ELR (cell line): ENCODE measurements around the gene BEND5.

ENCODE experiments used
- DNase-seq: peaks from one replicate; pipeline ENCODE4 v3.0.0-alpha.2; 2015; ENCODE audit warnings: low read depth

BEND5 gene

DNA sequence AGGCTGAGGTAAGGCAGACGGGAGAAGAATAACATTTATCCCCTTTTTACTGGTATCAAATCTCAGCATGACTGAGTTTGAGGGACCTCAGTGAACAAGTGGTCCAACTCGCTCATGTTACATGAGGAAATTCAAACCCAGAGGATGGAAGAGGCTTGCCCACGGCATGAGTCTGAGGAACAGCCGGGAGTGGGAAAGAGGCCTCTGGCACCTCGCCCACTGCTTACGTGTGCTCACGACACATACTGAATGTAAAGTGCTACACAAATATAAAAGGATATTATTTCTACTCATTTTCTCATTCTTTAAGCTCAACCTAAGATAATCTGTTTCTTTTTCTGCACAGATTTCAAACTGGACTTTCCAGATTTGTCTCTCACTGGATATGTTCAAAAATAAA, 14.7 kb downstream of the BEND5 start:
- DNase-seq: no peak

- no peak for DNase-seq
These were observed 15.3 kb downstream of the BEND5 start for GRCh38 chr1:48761411-48761810.

GRCh38 chr1:48760857-48761256, 15.8 kb downstream of the BEND5 start:
- DNase-seq: no peak

- DNase-seq: no peak
These were observed 17.7 kb downstream of the BEND5 start for GRCh38 chr1:48758976-48759375.

GRCh38 chr1:48757363-48757762, 19.3 kb downstream of the BEND5 start:
- DNase-seq: no peak

DNA sequence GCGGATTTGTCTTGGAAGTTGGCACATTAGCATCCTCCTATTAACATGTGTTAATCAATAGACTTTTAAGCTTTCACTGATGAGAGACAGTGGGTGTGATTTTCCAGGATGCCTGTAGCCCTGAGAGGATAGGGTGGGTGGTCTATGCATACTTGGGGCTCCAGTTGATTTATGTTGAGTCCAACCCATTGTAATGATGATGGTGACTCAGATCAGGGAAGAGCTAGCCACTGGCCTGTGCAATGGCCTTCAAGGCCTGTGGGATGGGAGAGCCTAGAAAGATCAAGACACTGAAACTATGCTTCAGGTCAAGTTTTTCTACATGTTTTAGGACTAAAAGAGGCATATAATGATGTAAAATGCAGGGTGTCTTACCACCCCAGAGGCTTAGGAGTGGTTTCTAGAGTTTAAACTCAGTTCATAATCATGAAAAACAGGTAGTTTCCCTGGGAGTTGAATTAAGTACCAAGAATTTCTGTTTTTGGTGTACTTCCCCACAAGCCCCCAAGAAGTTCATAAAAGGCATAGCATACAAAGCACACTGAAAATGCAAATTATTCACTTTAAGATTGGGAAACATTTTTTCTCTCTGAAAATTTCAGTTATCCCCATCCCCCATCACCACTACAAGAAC, 19.9 kb downstream of the BEND5 start:
- DNase-seq: no peak

DNA sequence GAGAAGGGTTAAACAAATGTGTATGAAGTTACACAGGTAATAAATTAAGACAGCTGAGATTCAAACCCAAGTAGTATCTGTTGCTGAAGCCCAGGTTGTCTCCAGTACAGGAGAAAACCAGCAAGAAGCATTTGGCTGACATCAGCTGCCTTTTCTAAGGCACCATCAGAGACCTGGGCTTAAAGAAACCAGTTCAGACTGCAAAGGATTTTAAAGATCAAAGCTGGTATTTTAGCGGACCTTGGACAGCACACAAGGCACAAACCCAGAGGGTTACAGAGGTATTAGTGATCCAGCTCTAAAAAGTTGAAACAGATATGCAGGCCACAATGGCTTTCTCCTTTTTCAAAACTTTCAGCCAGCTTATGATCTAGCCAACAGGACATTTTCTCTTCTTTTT, 23.4 kb downstream of the BEND5 start:
- DNase-seq: no peak

DNA sequence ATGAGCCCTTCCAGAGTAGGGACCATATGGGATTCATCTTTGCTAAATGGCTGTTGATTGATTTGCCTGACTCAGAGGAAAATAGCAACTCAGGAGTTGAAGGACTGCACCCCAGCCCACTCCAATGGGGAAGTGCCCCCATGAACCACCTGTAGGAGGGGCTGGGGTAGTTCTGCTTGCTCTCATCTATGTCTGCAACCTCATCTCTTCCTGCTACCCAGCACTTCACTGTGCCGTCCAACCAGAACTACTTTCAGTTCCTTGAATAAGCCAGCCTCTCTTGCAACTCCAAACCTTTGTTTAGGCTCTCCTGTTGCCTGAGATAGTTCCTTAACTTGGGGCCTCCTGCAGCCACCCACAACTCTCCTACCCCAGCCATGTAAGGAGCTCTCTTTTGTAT, 26.6 kb downstream of the BEND5 start:
- DNase-seq: no peak

DNA sequence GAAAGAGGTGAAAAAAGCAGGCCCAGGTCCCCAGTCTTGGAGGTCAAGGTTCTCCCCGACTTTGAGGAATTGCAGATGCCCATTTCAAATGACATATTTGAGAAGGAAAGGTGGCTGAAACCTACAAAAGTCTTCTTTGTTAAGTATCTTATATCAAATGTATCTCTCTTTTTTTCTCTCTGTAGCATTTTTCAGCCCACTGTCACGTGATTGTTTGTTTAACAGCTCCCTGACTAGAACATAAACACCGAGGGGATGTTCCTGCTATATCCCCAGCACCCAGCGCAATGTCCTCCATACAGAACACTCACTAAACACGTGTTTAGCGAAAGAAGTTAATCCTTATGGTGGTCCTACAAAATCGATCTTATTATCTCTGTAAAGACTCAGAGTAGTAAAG, 27.6 kb downstream of the BEND5 start:
- DNase-seq: no peak

DNA sequence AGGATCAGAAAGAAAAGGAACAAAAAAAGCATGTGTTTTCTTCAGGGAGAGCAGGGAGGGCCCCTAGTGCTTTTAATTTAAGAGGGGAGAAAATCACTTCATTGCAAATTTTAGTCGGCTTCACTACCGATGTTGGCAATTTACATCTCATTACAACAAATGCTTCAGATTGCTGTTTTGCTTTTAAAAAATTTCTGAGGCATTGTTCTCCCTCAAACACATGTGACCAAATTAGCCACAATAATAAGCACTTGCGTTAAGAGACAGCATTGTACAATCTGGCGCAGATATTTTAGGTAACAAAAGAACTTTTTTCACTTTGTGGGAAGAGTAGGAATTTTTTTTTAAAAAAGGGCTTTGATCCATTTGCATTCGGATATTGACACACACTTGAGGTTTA, 29.8 kb downstream of the BEND5 start:
- DNase-seq: no peak

DNA sequence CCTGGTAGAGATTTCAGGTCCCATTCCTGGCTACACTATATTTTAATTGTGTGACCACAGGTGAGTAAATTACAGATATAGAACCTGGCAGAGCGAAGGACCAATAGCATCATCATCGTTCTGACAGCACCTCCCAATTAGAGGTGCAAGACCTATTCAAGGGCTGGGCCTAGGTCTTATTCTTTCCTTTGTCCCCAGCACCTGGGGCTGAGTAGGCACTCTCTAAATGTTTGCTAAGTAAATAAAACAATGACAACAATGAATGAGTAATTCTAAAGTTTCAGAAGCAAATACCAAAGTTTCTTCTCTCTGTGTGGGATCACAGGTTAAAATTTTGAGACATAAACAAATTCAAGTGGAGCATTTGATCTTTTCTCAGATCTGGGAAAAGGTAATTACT, 32.7 kb downstream of the BEND5 start:
- DNase-seq: no peak

DNA sequence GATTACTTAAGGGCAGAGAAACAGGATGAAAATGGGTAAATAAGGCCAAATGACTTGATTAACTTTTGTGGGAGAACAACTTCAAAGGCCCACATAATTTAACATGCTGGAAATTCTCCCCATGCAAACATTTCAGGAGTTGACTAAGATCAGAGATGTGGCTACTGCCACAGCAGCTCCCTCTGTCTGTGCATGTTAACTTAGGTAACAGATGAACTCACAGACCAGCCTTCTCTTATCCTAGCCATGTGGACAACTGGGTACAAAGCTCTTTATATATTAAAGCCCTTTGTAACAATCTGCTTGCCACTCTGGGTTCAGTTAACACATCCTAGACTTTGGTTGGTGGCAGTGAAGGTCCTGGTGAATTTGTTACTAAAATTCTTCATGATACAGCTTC, 33.2 kb downstream of the BEND5 start:
- no peak for DNase-seq

- no peak for DNase-seq
These were observed 35.3 kb downstream of the BEND5 start for GRCh38 chr1:48741380-48741779.

DNA sequence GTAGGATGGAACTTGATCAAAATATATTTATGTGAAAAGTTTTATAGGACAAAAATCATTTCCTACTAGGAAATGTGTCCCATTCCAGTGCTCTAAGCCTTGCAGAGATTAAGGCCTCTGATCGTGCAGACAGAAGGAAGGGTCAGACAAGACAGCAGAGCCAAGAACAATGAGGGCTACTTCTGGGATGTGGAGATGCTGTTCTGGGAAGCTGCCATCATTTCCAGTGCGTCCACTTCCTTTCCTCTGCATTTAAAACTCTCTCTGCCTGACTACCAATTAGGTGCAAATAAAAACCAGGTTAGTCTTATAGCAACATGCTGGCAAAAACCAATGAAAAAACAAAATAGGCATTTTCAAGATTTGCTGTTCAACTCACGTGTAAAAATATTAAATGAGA, 36.1 kb downstream of the BEND5 start:
- no peak for DNase-seq

GRCh38 chr1:48739091-48739490, 37.6 kb downstream of the BEND5 start:
- DNase-seq: no peak

- no peak for DNase-seq
These were observed 38.3 kb downstream of the BEND5 start for GRCh38 chr1:48738356-48738755.

DNA sequence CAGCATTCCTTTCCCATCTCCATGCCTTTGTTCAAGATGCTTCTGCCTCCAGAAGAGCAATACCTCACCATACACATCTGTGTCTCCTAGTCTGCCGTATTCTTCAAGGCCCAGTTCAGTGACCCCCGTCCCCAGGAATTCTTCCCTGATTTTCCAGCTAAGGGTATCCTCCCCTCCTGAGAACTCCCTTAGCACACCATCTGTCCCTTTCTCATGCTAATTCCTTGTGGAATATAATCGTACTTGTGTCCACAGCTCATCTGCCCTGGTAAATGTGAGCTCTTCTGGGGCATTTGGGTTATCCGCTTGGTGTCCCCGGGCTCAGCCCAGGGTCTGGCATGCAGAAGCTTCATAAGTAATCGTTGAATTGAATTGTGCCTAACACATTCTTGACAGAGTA, 40.9 kb downstream of the BEND5 start:
- no peak for DNase-seq

DNA sequence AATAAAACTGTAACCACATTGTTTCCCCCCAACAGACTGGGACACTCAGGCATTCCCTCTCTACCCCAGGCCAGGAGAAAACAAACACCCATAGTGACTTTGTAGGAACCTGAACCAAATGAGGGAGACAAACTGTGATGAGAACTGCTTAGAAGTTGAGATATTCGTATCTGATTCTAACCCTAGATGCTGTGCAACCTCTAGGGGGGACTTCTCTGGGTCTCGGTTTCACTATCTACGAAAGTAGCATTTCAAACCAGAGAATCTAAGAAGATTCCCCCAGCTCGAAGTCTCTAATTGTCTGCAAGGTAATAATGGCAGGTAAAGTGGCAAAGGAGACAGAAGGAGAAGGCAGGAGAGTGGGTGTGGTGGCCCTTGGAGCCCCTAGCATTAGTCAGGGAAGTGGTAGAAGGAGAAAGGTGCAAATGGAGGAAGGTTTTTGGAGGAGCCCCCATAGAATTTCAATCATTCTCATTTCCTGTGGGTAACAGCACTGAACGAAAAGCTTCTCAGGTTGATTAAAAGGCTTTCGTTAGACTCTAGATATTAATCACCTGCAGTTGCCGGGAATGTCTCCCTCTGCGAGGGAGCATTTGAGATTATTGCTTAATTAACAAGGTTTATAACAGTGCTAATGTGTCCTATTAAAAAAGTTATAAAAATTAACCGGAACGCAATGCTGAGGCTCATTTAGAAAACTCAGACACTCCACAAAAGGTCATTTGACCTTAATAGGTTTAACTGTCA, 46.4 kb downstream of the BEND5 start:
- DNase-seq: no peak

DNA sequence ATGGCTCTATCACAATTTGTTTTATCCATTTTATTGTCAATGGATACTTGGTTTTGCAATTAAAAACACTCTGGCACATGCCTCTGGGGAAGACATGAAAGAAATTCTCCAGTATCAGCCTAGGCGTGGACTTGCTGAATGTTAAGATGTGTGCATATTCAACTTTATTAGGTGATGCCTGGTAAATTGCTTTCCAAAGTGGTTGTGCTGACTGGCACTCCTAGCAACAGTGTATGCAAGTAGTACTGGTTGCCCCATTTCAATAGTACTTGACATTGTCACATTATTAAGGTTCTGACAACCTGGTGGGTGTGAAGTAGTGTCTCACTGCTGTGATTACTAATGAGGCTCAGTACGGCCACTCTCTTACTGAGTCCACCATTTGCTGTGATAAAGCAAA, 48.1 kb downstream of the BEND5 start:
- DNase-seq: no peak

DNA sequence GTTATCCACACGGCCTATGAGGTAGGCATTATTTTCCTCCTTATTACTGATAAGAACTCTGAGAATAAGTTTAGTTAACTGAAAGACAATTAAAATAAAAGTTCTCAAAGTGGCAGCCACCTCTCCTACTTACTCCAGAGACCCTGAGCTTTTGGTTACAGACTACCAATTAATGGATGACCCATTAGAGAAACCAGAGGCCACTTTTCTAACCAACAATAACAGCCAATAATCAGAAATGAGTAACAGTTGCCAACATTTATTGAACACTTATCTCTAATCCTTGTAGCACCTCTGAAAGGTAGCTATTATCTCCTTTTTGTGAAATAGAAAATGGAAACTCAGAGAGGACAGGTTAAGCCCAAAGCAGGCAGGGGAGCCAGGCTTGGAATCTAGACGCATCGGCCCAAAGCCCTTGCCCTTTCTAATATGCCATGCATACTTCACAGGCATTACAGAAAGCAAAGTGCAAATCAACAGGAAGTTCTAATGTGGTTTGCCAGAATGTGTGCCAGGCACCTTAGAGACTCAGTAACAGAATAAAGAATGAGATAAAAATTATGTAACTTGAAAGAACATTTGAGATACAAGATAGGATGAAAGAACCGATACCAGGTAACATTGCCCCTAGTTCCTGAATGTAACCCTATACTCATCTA, 50.0 kb downstream of the BEND5 start:
- DNase-seq: no peak

GRCh38 chr1:48726139-48726538, 50.6 kb downstream of the BEND5 start:
- no peak for DNase-seq

DNA sequence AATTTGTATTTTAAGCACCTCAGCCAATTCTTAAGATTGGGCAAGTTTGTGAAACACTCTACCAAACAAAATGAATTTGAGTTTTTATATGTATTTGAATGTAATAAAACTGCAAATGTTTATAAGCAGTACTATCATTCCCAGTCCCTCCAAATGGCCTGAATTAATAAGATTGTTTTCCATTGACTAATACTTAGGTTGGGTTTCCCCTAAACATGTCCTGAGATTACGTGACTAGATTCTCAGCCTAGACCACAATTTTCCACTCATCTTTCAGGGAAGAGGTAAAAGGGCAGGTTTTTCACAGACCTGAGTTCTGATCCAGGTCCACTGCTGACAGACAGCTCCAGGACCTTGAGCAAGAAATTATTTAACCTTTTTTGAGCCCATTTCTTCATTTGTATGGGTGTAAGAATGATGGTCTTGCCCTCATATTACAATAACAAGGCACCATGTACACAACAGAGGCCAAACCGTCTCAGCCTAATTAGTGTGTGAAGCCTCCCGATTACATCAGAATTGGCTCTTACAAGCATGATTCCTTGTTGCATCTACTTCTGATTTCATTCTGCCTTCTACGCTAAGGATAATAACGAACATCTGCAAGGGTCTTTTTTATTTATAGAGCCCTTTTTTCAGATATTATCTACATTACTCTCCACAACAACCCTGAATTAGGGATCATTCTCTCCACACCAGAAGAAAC, 51.2 kb downstream of the BEND5 start:
- no peak for DNase-seq

DNA sequence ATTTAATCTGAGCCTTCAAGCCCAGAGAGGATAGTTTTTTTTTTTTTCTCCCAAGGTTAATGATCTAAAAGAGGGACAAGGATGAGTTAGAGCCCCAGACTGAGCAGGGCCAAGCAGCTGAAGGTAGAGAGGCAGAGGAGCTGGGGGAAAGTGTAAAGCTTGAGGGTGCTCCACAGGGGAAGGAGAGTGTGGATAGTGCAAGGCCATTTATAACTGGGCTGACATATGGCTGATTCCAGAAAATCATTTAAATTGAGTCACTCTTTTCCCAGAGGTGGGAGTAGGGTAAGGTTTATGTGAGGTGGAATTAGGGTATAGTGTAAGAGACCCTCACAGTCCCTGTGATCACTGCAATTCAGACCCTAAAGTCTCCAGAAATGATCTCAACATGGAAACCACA, 55.8 kb downstream of the BEND5 start:
- DNase-seq: no peak
